Neural progenitor cell (in vitro differentiated cells): ENCODE data around the gene SLC2A4.

Experiments used
- EZH2 ChIP-seq: fragments of 200-600 bp; sonication (generic); IDR thresholded peaks from 2 replicates; pipeline ENCODE4 v1.6.1; 2017; ENCODE audit warnings: antibody characterized with exemption, mild to moderate bottlenecking, moderate library complexity
- TF ChIP-seq, protein P1 (sequence below): fragments of 200-600 bp; sonication (generic); IDR thresholded peaks from 2 replicates; pipeline ENCODE4 v1.5.1; 2017; ENCODE audit warnings: antibody characterized with exemption, mild to moderate bottlenecking

DNA sequence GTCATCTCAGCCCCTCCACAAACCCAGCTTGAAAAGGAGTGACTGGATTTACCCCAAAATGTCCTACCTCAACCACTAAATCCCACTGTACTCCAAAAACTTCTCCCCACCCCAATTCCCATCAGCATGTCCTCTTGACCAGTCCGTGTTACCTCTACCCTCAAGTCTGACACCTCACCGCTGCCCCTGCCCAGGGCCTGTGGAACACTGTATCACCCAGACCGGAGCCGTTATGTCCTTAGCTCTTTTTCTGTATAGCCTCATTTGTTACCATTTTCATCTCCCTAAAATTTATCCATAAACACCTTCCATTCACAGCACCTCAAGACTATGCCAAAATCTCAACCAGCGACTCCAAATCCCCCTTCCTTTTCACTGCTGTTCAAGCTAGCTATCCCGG lies 44.7 kb upstream of the SLC2A4 start:
- TF ChIP-seq, protein P1, sequence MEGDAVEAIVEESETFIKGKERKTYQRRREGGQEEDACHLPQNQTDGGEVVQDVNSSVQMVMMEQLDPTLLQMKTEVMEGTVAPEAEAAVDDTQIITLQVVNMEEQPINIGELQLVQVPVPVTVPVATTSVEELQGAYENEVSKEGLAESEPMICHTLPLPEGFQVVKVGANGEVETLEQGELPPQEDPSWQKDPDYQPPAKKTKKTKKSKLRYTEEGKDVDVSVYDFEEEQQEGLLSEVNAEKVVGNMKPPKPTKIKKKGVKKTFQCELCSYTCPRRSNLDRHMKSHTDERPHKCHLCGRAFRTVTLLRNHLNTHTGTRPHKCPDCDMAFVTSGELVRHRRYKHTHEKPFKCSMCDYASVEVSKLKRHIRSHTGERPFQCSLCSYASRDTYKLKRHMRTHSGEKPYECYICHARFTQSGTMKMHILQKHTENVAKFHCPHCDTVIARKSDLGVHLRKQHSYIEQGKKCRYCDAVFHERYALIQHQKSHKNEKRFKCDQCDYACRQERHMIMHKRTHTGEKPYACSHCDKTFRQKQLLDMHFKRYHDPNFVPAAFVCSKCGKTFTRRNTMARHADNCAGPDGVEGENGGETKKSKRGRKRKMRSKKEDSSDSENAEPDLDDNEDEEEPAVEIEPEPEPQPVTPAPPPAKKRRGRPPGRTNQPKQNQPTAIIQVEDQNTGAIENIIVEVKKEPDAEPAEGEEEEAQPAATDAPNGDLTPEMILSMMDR: no peak
- TF ChIP-seq EZH2: no peak
